ENCODE measurements around the gene MRAS. TPM values are rescaled to one million over a fixed set of nuclear protein-coding genes. Genes with fewer than 3 reads are reported as not detected.

The MRAS gene
- total and polyA plus RNA-seq, 2 of the 8 experiments (the other 6 are each of a cell fraction or from before 2014, with no cell fraction given): 10.6 to 16.2 TPM

GRCh38 chr3:138450704-138451424 is 102.5 kb downstream of the MRAS start:
- H2AFZ ChIP-seq (ENCODE audit: low read length): no peak overlapping the region
- no peak overlapping the region for H2BK120ac ChIP-seq (replicated peaks; ENCODE audit: low read depth, low read length)
- no peaks in the 10 kb centered on the region; the same call in 1 of the 2 replicates for H3K23me2 ChIP-seq (ENCODE audit: low read depth, low read length)
- POLR2A ChIA-PET (ENCODE audit: partially characterized antibody): interaction anchor here (1.3 kb wide), 2 partner anchors 8 to 24 kb away, joined by 3 to 4 read pairs; no protein-coding TSS in a partner anchor
- 93% methylated on average over 6 of the region's 6 CpGs; no CpG with 5 or more reads in 1 of the 2 experiments for WGBS, 2 experiments (ENCODE audit: extremely low coverage in 1 of 2, insufficient coverage in 1 of 2, insufficient read length in 1 of 2, insufficient replicate concordance in 2 of 2, low coverage in 1 of 2, low lambda C conversion rate in 2 of 2, missing lambda C conversion rate in 1 of 2)
- H2AK5ac ChIP-seq (ENCODE audit: low read depth, low read length): no peak overlapping the region
- no peak overlapping the region for H3K9ac ChIP-seq (replicated peaks in 1 of 4; ENCODE audit: extremely low read depth in 1 of 4, low read depth in 3 of 4, low read length in 3 of 4)
- no peak overlapping the region for H4K91ac ChIP-seq (replicated peaks; ENCODE audit: insufficient read length, low read length)
- H3K23ac ChIP-seq (ENCODE audit: insufficient read length): no peak overlapping the region
- no peak overlapping the region for H4K5ac ChIP-seq (ENCODE audit: insufficient read length, low read depth, low read length)
- H2BK20ac ChIP-seq (ENCODE audit: low read length): no peak overlapping the region
- peaks cover 0 to 10% (median 5%) of the 10 kb centered on the region in 4 experiments; a peak in 5 of 7 replicates for H3K4me1 ChIP-seq (replicated peaks in 1 of 4; ENCODE audit: control insufficient read depth in 3 of 4, insufficient read depth in 4 of 4, low read length in 3 of 4)
- peaks cover 0 to 2% of the 10 kb centered on the region in 2 experiments for H4K20me1 ChIP-seq (replicated peaks in 1 of 2; ENCODE audit: control insufficient read depth in 1 of 2, insufficient read depth in 2 of 2, low read length in 2 of 2)
- H3K79me2 ChIP-seq (ENCODE audit: control insufficient read depth in 1 of 2, insufficient read depth in 2 of 2, low read length in 2 of 2): no peaks in the 10 kb centered on the region
- no peak overlapping the region for H4K8ac ChIP-seq (ENCODE audit: extremely low read depth, insufficient read depth, low read length)
- H3K4me3 ChIP-seq (ENCODE audit: extremely low read depth in 1 of 4, insufficient read depth in 2 of 4, low read depth in 3 of 4, low read length in 4 of 4): no peak overlapping the region
- CTCF ChIA-PET (ENCODE audit: partially characterized antibody): interaction anchor here (0.5 to 2.4 kb wide), 11 partner anchors 9 to 472 kb away, joined by 3 to 10 read pairs (median 4); partner anchors contain the start of gene ESYT3
- no peak overlapping the region for H3K27ac ChIP-seq (ENCODE audit: low read depth, low read length)
- FAIRE-seq (no peak), DNase-seq (ENCODE audit: low read depth in 1 of 2, low spot score in 2 of 2) (no peak)
- H2BK5ac ChIP-seq (ENCODE audit: low read depth, low read length): no peak overlapping the region
- no peak overlapping the region for H3K14ac ChIP-seq (ENCODE audit: insufficient read length)
- no peak overlapping the region for H3K56ac ChIP-seq (replicated peaks; ENCODE audit: insufficient read length, low read depth, low read length)
- no peaks in the 10 kb centered on the region for H3K79me1 ChIP-seq (ENCODE audit: low read depth, low read length)
- H3K18ac ChIP-seq (ENCODE audit: extremely low read depth, low read length): no peak overlapping the region
- peaks cover 0 to 3% of the 10 kb centered on the region in 2 experiments; a peak in 1 of 4 replicates for H3K9me3 ChIP-seq (ENCODE audit: insufficient read depth in 2 of 2, low read depth in 1 of 2, low read length in 1 of 2)
- H3K36me3 ChIP-seq (ENCODE audit: control insufficient read depth in 2 of 4, insufficient read depth in 4 of 4, low read length in 3 of 4): no peaks in the 10 kb centered on the region
- H3K27me3 ChIP-seq (replicated peaks in 1 of 4; ENCODE audit: control insufficient read depth in 3 of 4, extremely low read depth in 1 of 4, insufficient read depth in 3 of 4, low read length in 3 of 4): no peaks in the 10 kb centered on the region
- no peak overlapping the region for H3K4me2 ChIP-seq (ENCODE audit: insufficient read depth in 1 of 2, low read depth in 2 of 2, low read length in 2 of 2)
- H2BK12ac ChIP-seq (ENCODE audit: low read depth, low read length): no peak overlapping the region
- H3K4ac ChIP-seq (replicated peaks; ENCODE audit: insufficient read length, low read depth, low read length): no peak overlapping the region
- no peak overlapping the region for H2BK15ac ChIP-seq (ENCODE audit: low read length)
- no peak for TF ChIP-seq PHF8 (conservative IDR thresholded peaks at IDR 0.05; ENCODE audit: low read depth, low read length)
- TF ChIP-seq POU5F1 (IDR thresholded peaks at IDR 0.05; ENCODE audit: low read depth, low read length): no peak
- TF ChIP-seq SP1 (IDR thresholded peaks at IDR 0.05; ENCODE audit: low read depth, low read length): no peak
- TF ChIP-seq SIN3A (conservative IDR thresholded peaks at IDR 0.05 in 1 of 2, IDR thresholded peaks at IDR 0.05 in 1 of 2; ENCODE audit: low read depth in 1 of 2, low read length in 2 of 2): no peak
- TF ChIP-seq BCL11A (IDR thresholded peaks at IDR 0.05; ENCODE audit: low read depth in 2 of 2, low read length in 2 of 2): no peak
- TF ChIP-seq CREB1 (IDR thresholded peaks at IDR 0.05): no peak
- no peak for TF ChIP-seq RNF2 (IDR thresholded peaks at IDR 0.05; ENCODE audit: borderline replicate concordance, low read depth, low read length, missing control alignments, poor library complexity, severe bottlenecking)
- no peak for TF ChIP-seq E2F6 (IDR thresholded peaks at IDR 0.05)
- no peak for TF ChIP-seq JUND (IDR thresholded peaks at IDR 0.05; ENCODE audit: low read length)
- TF ChIP-seq TAF1 (IDR thresholded peaks at IDR 0.05; ENCODE audit: low read depth, low read length): no peak
- no peak for TF ChIP-seq CBX5 (IDR thresholded peaks at IDR 0.05; ENCODE audit: low read depth, low read length)
- no peak for TF ChIP-seq TBP (IDR thresholded peaks at IDR 0.05; ENCODE audit: low read depth, low read length)
